NCI-H1694 (cell line): ENCODE measurements around the gene CLCN7.

Experiments
- DNase-seq: peaks from one replicate; lab custom pipeline; 2025; lab: John Stamatoyannopoulos, UW

The CLCN7 gene

DNA sequence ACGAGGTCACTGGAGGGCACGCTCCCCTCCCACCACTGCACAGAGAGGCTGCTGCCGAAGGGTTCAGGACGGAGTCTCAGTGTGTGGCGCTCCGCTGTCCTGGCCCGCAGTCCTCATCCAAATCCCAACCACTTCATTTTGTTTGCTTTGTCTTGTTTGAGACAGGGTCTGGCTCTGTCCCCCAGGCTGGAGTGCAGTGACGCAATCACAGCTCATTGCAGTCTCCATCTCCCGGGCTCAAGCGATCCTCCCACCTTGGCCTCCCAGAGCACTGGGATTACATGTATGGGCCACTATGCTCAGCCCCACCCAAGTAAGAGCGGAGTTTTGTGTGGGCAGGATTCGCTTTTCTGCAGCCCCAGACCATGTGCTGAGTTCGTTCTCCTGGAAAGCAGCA lies 73.1 kb downstream of the CLCN7 start:
- DNase-seq: no peak

DNA sequence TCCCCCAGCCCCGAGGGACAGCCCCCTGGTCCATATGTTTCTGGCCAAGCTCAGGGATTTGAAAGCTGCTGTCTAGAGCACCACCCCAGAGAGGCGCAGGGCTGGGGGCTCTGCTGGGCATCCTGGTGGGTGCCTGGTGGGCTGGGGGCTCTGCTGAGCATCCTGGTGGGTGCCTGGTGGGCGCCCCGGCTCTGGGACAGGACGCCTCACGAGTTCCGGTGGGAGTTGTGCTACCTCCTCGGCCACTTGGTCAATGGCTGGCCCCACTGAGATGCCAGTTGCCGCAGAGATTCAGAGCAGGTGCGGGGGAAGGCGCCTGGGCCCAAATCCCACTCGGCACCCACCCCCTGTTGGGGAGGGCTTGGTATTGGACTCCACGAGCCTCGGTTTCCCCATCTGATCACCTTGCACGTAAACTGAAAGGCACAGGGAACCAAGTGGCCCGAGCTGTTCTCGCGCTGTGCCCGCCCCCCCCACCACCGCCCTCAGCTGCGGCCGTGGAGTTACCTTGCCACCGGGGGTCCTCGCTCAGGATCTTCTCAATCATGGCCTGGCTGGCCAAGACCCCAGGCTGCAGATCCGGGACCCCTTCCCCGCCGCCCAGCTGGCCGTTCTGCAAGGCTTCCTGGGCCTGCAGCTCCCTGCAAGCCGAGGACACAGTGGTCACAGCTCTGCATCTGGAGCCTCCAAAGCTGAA lies 73.6 kb downstream of the CLCN7 start:
- no peak for DNase-seq

DNA sequence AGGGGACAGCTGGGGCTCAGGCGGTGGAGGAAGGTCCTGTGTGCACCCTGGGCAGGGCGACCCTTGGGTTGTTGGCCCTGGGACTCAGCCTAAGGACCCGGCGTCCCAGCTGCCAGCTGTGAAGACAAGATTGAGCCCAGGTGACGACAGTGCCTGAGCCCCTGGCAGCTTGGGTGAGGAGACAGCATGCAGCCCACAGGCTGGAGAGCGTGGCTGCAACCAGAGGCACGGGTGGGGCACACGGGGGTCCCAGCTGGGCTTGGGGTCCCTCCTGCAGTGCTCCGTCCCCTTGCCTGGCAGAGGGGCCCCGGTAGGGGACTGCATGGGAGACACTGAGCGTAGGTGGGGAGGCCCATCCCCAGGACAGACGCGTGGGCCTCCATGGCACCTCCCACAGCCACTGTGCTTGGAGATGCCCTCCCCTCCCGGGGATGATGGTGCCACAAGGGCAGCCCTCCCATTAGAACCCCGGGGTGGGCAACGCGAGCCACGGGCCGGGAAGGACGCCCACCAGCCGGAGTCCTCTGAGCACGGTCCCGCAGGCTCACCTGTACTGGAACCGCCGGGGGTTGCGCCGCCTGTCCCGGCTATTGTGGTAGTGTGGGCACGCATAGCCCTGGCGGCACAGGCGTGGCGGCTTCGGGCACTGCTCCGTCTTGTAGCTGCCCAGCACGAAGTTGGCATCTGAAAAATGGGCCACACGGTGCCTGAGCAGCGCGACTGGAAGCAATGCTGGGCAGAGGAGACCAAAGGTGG lies 75.8 kb downstream of the CLCN7 start:
- no peak for DNase-seq

GRCh38 chr16:1398351-1398750 lies 76.5 kb downstream of the CLCN7 start:
- DNase-seq: no peak

- no peak for DNase-seq
Observed at GRCh38 chr16:1397779-1398178, 77.0 kb downstream of the CLCN7 start.

GRCh38 chr16:1395444-1396031 lies 79.3 kb downstream of the CLCN7 start:
- DNase-seq: no peak
